GM19455 (cell line): ENCODE data around the gene ARMC2.

Experiments
- ATAC-seq: cut with Tn5 transposase; IDR thresholded peaks from one replicate; pipeline ENCODE4 v1.9.1; 2021; ENCODE audit not compliant: unreplicated experiment

Gene ARMC2

DNA sequence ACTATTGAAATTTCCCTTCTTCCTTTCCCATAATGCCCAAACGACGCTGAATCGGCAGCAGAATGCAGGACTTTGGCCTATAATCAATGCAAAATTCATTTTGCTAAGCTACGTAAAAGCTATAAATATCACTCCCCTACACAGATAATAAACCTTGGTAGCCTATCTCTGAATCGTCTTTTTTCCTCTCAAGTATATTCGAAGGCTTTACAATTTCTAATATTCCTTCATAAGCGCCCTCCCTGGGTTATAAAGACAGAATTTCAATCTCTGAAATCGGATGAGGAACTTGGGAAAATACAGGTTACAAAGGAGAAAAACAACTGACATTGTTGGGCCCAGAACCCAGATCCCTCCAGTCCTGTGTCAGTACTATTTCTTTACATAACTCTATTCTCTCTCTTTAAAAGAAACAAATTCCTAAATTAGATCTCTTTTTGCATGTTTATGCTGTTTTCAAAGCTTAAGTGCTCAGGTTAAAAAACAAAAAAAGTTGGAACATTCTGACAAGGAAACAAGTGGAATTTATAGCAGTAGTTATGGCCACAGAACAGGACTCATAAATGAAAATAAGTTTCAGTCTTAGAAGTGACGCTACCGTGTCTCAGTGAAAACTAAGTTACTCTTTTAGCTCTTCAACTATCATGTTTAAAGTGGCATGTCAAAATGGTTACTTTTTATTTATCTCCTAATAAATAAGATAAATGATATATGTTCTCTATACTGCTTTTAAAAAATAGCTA is 161.9 kb downstream of the ARMC2 start:
- no peak for ATAC-seq

DNA sequence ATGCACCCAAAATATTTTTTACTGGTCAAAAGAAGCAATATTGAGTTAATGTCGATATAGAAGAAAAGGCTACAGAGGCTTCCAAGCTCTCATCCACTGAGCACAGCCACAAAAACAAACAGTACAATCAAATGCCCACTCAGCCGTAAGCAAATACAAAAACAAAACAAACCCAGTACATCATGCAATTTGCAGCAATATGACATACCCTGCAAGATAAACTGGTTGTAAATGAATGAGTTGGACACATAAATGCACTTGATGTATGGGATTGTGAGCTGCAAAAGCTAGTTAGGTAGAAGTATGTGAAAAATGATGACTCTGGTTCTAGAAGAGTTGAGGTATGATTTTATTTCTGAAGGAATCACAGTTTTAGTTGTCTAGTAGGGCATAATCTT is 162.5 kb downstream of the ARMC2 start:
- no peak for ATAC-seq

DNA sequence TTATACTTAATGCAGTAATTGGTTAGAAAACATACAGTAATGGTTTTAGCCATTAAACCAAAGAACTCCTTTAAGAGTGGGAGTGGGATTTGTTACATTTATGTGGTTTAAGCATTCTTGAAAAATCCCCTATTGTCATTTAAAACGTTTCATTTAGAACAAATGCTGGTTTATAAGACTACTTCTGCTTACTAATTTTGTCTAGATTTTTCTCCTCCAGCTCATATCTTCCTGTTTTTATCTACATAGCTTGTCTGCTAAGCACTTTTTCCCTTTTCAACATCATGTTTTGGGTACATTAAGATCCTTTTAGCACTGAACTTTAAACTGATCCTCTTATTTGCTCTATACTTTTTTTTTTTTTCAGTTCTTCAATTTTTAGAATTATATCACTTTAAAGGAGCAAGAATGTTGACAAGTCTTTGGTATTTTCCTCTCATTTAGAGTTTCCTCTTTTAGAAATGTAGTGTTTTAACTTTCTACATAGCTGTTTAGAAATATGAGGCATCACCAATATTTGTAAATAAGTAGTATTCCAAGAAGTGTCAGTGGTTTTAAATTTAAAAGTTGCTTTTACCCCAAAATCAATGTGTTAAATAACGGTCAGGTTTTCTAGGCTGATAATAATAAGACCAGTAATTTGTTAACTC is 165.6 kb downstream of the ARMC2 start:
- ATAC-seq, result no peak

DNA sequence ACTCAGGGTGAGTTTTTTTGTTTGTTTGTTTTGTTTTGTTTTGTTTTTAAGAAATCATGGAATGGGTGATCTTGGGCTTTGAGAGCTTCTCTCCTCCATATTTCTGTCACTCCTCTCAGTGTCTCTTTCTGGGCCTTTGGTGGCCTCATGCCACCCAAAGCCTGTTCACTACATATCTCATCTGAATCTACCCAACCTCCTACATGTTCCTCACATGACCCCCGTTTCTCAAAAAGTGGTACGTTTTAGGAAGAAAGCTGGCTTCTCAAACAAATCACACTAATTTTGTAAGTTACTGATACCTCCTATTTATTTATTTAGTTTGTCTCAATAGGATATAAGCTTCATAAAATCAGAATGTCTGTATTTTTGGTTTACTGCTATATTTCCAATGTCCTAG is 166.4 kb downstream of the ARMC2 start:
- no peak for ATAC-seq

DNA sequence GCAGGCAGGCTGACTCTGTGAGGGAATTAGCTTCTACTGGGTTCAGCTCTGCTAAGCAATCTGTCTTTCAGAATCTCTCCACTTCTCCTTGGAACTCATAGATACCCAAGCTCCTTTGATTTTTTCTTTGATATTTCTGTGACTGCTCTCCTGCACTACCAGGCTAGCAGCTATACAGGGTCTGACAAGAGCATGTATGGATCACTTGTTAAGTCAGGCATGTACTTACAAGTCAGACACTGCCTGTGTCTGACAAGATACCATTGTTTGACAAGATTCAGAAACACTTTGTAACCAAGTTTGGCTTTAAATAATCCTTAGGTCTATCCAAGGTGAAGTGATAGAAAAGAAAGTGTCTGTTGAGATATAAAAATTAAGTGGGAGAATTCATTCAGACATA is 167.0 kb downstream of the ARMC2 start:
- no peak for ATAC-seq

DNA sequence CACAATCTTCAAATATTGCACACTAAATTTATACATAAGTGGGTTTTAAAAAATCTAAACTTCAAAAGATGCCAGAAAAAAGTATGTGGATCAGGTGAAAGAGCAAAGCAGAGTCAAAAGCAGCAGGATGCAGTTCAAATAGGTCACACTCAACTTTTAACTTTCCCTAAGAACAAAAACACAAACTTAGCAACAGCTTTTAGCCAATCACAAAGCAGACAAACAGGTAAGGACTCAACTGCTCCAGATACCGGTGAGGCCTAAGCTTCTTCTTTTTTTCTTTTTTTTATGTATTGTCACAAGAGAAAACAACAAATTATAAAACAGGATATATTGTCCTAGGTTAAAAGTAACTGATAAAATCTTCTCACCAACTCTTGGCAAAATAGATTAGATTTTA is 171.7 kb downstream of the ARMC2 start:
- ATAC-seq, result no peak

DNA sequence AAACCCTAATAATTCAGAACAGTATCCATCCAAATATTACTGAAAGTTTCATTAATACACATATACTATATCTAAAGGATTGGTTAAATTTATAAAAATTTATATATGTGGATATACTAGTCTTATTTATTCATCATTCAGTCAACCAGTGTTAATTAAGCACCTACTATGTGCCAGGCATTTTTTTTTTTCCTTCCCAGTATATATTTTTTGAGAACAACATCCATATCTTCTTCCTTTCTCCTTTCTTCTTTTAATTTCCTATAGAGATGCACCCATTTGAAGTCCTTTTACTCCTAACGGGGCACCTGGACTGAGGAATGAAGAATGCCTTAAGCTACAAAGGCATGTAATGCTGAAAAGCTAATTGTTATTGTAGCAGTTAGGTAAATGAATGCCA is 173.6 kb downstream of the ARMC2 start:
- ATAC-seq, result no peak

DNA sequence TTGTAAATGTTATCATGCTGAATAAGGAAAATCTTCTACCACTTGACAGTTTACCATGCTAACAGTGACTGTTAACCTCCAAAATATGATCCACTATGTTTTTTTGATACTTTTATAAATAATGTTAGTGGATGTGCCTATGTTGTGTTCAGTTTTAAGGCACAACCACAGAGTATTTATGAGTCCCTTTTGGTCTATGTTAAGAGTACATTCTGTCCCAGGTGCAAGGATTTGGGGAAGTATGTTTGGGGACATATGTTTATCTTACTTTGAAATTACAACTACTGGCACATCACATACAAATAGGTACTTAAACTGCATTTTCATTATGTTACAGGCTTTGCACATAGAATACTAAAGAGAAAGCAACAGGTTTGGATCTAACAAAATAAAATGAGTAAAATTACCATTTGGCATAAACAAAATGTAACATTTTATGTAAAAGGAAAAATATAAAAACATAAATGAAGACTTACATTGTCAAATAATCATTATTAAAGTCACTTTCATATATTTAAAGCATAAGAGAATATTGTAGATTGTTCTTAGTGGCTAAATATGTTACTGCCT is 175.2 kb downstream of the ARMC2 start:
- ATAC-seq, result no peak
